Hepatocyte (in vitro differentiated cells): ENCODE data around the gene HYCC1. TPM values are rescaled to one million over a fixed set of nuclear protein-coding genes. Genes with fewer than 3 reads are reported as not detected.

ENCODE experiments used
- DNase-seq: peaks from one replicate; pipeline ENCODE4 v3.0.0-alpha.2; 2016; ENCODE audit warnings: low spot score
- H2AFZ ChIP-seq: fragments of 200-600 bp; sonication (generic); 2 replicates; pipeline ENCODE4 v1.6.0; 2016; ENCODE audit warnings: antibody characterized with exemption, mild to moderate bottlenecking
- H3K27ac ChIP-seq: fragments of 200-600 bp; sonication (generic); 2 replicates; pipeline ENCODE4 v1.5.1; 2016; ENCODE audit warnings: mild to moderate bottlenecking
- H3K27me3 ChIP-seq: fragments of 200-600 bp; sonication (generic); 2 replicates; pipeline ENCODE4 v1.6.1; 2016
- H3K36me3 ChIP-seq: fragments of 200-600 bp; sonication (generic); replicated peaks from 2 replicates; pipeline ENCODE4 v1.5.1; 2016; ENCODE audit warnings: low read depth; ENCODE audit not compliant: insufficient read depth
- H3K4me1 ChIP-seq: fragments of 200-600 bp; sonication (generic); 2 replicates; pipeline ENCODE4 v1.5.1; 2016; ENCODE audit warnings: mild to moderate bottlenecking, moderate library complexity; ENCODE audit not compliant: insufficient read depth
- H3K4me2 ChIP-seq: fragments of 200-600 bp; sonication (generic); 2 replicates; pipeline ENCODE4 v1.6.0; 2016
- H3K4me3 ChIP-seq: fragments of 200-600 bp; sonication (generic); 2 replicates; pipeline ENCODE4 v1.5.1; 2016; ENCODE audit warnings: mild to moderate bottlenecking
- H3K79me2 ChIP-seq: fragments of 200-600 bp; sonication (generic); 2 replicates; pipeline ENCODE4 v1.6.0; 2017; ENCODE audit warnings: mild to moderate bottlenecking
- H3K9me2 ChIP-seq: fragments of 200-600 bp; sonication (generic); replicated peaks from 2 replicates; pipeline ENCODE4 v1.6.0; 2017; ENCODE audit warnings: mild to moderate bottlenecking; ENCODE audit not compliant: insufficient read depth
- H3K9me3 ChIP-seq: fragments of 200-600 bp; sonication (generic); 2 replicates; pipeline ENCODE4 v1.5.1; 2016; ENCODE audit warnings: low read depth, mild to moderate bottlenecking
- H4K20me1 ChIP-seq: fragments of 200-600 bp; sonication (generic); 2 replicates; pipeline ENCODE4 v1.6.0; 2016; ENCODE audit warnings: mild to moderate bottlenecking; ENCODE audit not compliant: insufficient read depth, poor library complexity, severe bottlenecking
- CTCF ChIP-seq: fragments of 200-600 bp; sonication (generic); IDR thresholded peaks from 2 replicates; pipeline ENCODE4 v1.5.1; 2016; ENCODE audit warnings: antibody characterized with exemption, mild to moderate bottlenecking; ENCODE audit not compliant: poor library complexity
- EZH2 ChIP-seq: fragments of 200-600 bp; sonication (generic); IDR thresholded peaks from 2 replicates; pipeline ENCODE4 v1.6.1; 2016; ENCODE audit warnings: antibody characterized with exemption, mild to moderate bottlenecking, borderline replicate concordance
- EZH2phosphoT487 ChIP-seq: fragments of 200-600 bp; sonication (generic); IDR thresholded peaks from one replicate; pipeline ENCODE4 v1.6.1; 2018; ENCODE audit warnings: antibody characterized with exemption, mild to moderate bottlenecking, low read depth, moderate library complexity; ENCODE audit not compliant: unreplicated experiment, severe bottlenecking
- WGBS: methylation state at CpG from one replicate; pipeline ENCODE4 v1.1.6; 2016; ENCODE audit warnings: low lambda C conversion rate; ENCODE audit errors: missing lambda C conversion rate; 5-methylcytosine and 5-hydroxymethylcytosine counted together
- polyA plus RNA-seq: library from polyadenylated mRNA; unstranded; fragments of >200 nt; fragmentation: Nextera tagmentation; extraction: Ambion mirVana; gene quantifications from 2 replicates; pipeline ENCODE4 v1.2.1, GENCODE V29; 2016
- total RNA-seq: library from RNA; depleted of rRNA; stranded (reverse); fragments of >200 nt; gene quantifications from 2 replicates; pipeline ENCODE4 v1.2.3, GENCODE V29; 2014

HYCC1 gene
- total and polyA plus RNA-seq, 2 experiments from 2014 or later, result 16.1 to 58.1 TPM

GRCh38 chr7:23003505-23004246, 10.3 kb downstream of the HYCC1 start:
- Histone ChIP-seq H3K4me1 (no peaks in the 10 kb centered on the region), H3K79me2 (peaks cover 87% of the 10 kb centered on the region), H4K20me1 (peaks cover 4% of the 10 kb centered on the region), H3K4me2 (no peak overlapping the region), H3K4me3 (no peak overlapping the region), H2AFZ (no peak overlapping the region), H3K36me3 (no peaks in the 10 kb centered on the region), H3K9me3 (no peaks in the 10 kb centered on the region), H3K27ac (no peak overlapping the region), H3K9me2 (no peaks in the 10 kb centered on the region), H3K27me3 (no peaks in the 10 kb centered on the region)
- 66% methylated on average over 2 of the region's 2 CpGs for WGBS
- TF ChIP-seq CTCF (no peak), EZH2 (no peak), EZH2phosphoT487 (no peak)
- no peak for DNase-seq

GRCh38 chr7:23002698-23003097, 11.2 kb downstream of the HYCC1 start:
- Histone ChIP-seq H3K9me2 (no peaks in the 10 kb centered on the region), H4K20me1 (peaks cover under 1% of the 10 kb centered on the region)

GRCh38 chr7:23001610-23002009, 12.3 kb downstream of the HYCC1 start:
- H3K4me3 ChIP-seq, result no peak overlapping the region
- DNase-seq, result no peak
- H2AFZ ChIP-seq, result no peak overlapping the region
- H3K4me2 ChIP-seq, result no peak overlapping the region
- H3K4me1 ChIP-seq, result no peaks in the 10 kb centered on the region
- H3K9me3 ChIP-seq, result no peaks in the 10 kb centered on the region
- no peak for TF ChIP-seq CTCF
- TF ChIP-seq EZH2phosphoT487, result no peak
- TF ChIP-seq EZH2, result no peak
- peaks cover 74% of the 10 kb centered on the region for H3K79me2 ChIP-seq
- H4K20me1 ChIP-seq, result no peaks in the 10 kb centered on the region
- WGBS, result 81% methylated on average over 1 of the region's 1 CpG
- no peak overlapping the region for H3K27ac ChIP-seq
- no peaks in the 10 kb centered on the region for H3K36me3 ChIP-seq
- no peaks in the 10 kb centered on the region for H3K9me2 ChIP-seq
- no peaks in the 10 kb centered on the region for H3K27me3 ChIP-seq

More at GRCh38 chr7:23002698-23003097, 11.2 kb downstream of the HYCC1 start:
- WGBS, result 94% methylated on average over 2 of the region's 2 CpGs
- Histone ChIP-seq H3K27me3 (no peaks in the 10 kb centered on the region), H3K4me2 (no peak overlapping the region), H3K4me3 (no peak overlapping the region), H3K36me3 (no peaks in the 10 kb centered on the region), H3K9me3 (no peaks in the 10 kb centered on the region), H3K79me2 (peaks cover 85% of the 10 kb centered on the region), H3K27ac (no peak overlapping the region), H3K4me1 (no peaks in the 10 kb centered on the region), H2AFZ (no peak overlapping the region)
- TF ChIP-seq EZH2phosphoT487 (no peak), EZH2 (no peak), CTCF (no peak)
- DNase-seq, result no peak
